Omental fat pad (tissue), 4 donors: Measurements from ENCODE around the gene FCGR3B. TPM values are rescaled to one million over a fixed set of nuclear protein-coding genes. Genes with fewer than 3 reads are reported as not detected.
"Not testable (repeated sequence)": the region's sequence is repeated elsewhere in the genome, so short reads cannot be mapped to it uniquely, and the experiment has no call there.

ENCODE experiments used
- ATAC-seq: fragments of 150-250 bp; one replicate; pipeline ENCODE4 v1.9.1; 2016; ENCODE audit warnings: mild to moderate bottlenecking, moderate library complexity; ENCODE audit not compliant: low FRiP score
- DNase-seq: peaks from one replicate; pipeline ENCODE4 v3.0.0-alpha.2; 2019; ENCODE audit warnings: low spot score
- total RNA-seq, 4 donors: library from RNA; depleted of rRNA; stranded (reverse); fragments of >200 nt; gene quantifications; one replicate each; pipeline ENCODE4 v1.1.0, GENCODE V29; 2016

Gene FCGR3B
- total RNA-seq, 4 donors from 2014 or later: 3.7 to 31.4 (median 5.9) TPM

- not testable (repeated sequence) for ATAC-seq, DNase-seq
These were observed 10.6 kb downstream of the FCGR3B start for GRCh38 chr1:161620399-161620798.

DNA sequence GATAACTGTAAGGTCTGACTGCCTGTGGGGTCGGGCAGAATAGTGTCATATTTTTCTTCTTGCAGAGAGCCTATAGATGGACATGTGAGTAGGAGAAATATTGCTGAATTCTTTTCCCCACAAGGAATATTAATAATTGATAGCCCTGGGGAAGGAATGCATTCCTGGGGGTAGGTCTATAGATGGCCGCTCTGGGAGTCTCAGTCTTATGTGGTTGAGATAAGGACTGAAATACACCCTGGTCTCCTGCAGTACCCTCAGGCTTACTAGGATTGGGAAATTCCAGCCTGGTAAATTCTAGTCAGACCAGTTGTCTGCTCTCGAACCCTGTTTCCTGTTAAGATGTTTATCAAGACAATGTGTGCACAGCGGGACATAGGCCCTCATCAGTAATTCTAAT is 12.5 kb downstream of the FCGR3B start:
- DNase-seq: not testable (repeated sequence)

DNA sequence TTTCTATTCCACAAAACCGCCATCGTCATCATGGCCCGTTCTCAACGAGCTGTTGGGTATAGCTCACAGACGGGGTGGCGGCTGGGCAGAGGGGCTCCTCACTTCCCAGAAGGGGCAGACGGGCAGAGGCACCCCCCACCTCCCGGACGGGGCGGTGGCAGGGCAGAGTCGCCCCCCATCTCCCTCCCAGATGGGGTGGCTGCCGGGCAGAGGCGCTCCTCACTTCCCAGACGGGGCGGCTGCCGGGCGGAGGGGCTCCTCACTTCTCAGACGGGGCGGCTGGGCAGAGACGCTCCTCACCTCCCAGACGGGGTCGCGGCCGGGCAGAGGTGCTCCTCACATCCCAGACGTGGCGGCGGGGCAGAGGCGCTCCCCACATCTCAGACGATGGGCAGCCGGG is 14.6 kb downstream of the FCGR3B start:
- not testable (repeated sequence) for DNase-seq, ATAC-seq

More for the DNA sequence above, 12.5 kb downstream of the FCGR3B start:
- ATAC-seq: not testable (repeated sequence)

- DNase-seq, ATAC-seq: not testable (repeated sequence)
These were observed 17.8 kb downstream of the FCGR3B start for GRCh38 chr1:161613142-161613514.

DNA sequence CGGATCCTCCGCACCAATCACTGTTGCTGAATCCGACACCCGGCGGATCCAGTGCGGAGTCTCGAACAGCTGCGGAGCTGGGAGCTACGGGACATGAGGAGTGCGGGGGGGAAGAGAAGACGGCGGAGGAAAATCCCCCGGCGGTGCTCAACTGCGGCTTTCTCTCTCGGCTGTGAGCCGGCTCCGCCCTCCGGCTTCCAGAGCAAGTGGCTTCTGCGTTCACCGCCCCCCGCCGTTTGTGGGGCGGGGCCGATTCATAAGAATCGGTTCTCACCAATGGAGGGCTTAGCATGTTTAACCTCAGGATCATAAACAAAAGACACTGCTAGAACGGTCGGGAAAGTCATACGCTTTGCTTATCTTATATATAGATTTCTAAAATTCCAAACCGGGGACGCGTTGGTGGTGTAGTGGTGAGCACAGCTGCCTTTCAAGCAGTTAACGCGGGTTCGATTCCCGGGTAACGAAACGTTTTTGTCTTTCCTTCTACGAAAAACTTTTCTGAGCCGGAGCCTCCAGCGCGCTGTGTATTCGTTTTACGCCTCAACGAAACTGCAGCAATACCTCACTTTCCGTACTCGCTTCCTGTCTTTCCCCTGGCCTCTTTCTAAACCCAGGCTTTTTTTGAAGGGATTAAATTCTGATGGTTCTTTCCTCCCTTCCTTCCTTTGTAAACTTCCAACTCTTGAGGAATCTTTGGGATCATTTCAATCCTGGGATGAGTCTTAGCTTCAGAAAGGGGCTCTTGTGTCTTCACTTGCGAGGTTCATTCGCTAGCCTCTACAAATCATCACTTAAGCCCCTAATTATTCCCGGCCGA is 18.4 kb downstream of the FCGR3B start:
- DNase-seq: peak; percentile 63
- ATAC-seq: peak; percentile 98

- DNase-seq, ATAC-seq: not testable (repeated sequence)
These were observed 19.1 kb downstream of the FCGR3B start for GRCh38 chr1:161611866-161612321.

GRCh38 chr1:161610198-161610597 is 20.8 kb downstream of the FCGR3B start:
- not testable (repeated sequence) for ATAC-seq, DNase-seq

DNA sequence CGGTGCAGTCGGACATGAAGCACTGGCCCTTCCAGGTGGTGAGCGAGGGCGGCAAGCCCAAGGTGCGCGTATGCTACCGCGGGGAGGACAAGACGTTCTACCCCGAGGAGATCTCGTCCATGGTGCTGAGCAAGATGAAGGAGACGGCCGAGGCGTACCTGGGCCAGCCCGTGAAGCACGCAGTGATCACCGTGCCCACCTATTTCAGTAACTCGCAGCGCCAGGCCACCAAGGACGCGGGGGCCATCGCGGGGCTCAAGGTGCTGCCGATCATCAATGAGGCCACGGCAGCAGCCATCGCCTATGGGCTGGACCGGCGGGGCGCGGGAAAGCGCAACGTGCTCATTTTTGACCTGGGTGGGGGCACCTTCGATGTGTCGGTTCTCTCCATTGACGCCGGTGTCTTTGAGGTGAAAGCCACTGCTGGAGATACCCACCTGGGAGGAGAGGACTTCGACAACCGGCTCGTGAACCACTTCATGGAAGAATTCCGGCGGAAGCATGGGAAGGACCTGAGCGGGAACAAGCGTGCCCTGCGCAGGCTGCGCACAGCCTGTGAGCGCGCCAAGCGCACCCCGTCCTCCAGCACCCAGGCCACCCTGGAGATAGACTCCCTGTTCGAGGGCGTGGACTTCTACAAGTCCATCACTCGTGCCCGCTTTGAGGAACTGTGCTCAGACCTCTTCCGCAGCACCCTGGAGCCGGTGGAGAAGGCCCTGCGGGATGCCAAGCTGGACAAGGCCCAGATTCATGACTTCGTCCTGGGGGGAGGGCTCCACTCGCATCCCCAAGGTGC is 24.2 kb downstream of the FCGR3B start:
- ATAC-seq, DNase-seq: not testable (repeated sequence)

- DNase-seq (peak; percentile 29), ATAC-seq (peak; percentile 94)
These were observed 25.0 kb downstream of the FCGR3B start for GRCh38 chr1:161605762-161606540.

DNA sequence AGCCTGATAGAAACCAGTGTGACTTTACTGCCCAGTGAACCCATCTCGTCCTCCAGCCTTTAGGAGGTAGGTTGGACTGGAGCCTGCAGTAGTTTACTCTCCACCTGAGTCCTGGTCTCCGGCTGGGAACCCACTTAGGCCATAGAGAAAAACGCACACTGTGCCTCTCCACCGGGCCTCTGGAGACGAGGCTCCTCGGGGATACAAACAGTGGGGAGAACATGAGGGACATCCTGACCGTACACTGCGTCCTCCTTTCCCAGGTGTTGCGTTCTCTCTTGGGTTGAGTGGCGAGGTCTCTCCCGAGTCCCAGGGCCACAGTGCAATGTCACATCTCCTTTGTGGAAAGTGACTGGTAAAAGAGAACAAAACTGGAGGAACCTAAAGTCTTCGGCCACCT is 26.0 kb downstream of the FCGR3B start:
- not testable (repeated sequence) for DNase-seq, ATAC-seq

GRCh38 chr1:161597077-161597476 is 33.9 kb downstream of the FCGR3B start:
- ATAC-seq, DNase-seq: not testable (repeated sequence)

DNA sequence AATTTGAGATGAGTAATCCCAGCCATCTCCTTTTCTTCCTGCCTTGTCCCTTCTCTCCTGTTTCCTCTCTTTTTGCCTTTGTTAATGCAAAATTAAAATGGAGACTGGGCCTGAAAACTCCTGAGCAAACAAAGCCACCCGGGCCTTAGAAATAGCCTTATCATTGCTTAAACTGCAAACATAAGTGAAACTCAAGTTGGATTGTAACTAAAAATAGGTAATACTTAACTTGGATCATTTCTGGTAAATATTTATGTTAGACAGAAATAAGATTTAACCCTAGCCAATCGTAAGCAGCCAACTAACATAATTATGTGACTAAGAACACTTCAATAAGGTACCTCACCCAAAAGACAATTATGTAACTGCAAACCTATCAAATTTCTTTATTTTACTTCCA is 35.4 kb downstream of the FCGR3B start:
- not testable (repeated sequence) for DNase-seq, ATAC-seq

- not testable (repeated sequence) for DNase-seq
- ATAC-seq: peak; percentile 8
These were observed 35.8 kb downstream of the FCGR3B start for GRCh38 chr1:161595173-161595572.

DNA sequence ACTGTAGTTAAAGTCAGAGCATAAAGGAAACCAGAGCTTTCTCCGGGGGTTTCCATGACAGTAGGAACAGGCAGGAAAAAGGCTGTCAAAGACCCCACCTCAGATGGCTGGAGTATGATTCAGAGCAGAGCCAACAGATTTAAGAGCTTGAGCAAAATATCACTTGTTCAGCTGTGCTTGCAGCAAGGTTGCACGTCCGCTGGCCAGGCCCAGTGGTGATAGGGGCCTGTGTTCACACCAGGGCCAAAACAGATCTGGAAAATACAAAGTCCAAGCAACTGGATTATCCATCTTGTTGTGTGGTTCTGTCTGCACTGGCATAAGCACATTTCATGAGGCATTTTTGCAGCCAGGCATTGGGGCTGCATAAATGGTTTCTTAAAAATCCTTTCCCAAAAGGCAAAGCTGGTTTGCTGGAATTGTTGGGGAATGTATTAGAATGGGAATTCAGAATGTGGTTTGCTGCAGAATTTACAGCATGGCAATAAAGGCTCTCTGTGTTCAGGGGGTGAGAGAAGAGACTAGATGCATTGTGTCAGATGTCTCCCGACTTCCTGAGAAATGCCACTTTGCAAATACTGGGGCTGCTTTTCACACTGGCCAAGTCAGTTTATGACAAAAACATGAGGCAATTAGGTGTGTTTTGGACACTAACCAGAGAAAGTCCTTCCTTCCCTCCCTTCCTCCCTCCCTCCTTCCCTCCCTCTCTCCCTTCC is 36.5 kb downstream of the FCGR3B start:
- DNase-seq: not testable (repeated sequence)

DNA sequence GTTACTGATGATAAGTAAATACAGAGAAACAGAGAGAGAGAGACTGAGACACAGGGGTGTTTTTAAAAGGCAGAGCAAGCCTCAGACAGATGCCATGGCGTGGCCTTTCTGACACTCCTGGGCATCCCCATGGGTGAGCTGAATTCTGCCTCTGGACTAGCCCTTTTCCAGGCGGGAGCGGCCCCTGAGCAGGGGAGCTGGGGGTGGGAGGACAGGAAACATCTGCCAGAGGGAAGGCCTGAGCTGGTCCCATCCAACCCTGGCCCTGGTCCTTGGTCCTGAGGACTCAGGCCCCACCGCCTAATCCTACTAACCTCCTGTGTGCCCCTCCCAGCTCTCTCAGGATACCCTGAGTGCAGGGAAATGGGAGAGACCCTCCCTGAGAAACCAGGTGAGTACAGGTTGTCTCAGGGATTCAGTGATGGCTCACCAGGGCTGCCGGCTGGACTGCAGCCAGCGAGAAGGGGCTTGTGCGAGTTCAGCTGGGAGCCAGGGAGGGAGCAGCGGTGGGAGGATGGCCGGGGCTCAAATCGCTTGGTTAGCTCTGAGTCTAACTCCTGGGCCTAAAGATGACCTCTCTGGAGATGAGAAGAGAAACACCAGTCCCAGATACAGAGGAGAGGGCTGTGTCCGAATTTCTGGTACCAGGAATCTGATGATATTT is 37.8 kb downstream of the FCGR3B start:
- ATAC-seq, DNase-seq: not testable (repeated sequence)

More for the DNA sequence above, 36.5 kb downstream of the FCGR3B start:
- not testable (repeated sequence) for ATAC-seq

- not testable (repeated sequence) for ATAC-seq, DNase-seq
These were observed 38.4 kb downstream of the FCGR3B start for GRCh38 chr1:161592586-161592985.

DNA sequence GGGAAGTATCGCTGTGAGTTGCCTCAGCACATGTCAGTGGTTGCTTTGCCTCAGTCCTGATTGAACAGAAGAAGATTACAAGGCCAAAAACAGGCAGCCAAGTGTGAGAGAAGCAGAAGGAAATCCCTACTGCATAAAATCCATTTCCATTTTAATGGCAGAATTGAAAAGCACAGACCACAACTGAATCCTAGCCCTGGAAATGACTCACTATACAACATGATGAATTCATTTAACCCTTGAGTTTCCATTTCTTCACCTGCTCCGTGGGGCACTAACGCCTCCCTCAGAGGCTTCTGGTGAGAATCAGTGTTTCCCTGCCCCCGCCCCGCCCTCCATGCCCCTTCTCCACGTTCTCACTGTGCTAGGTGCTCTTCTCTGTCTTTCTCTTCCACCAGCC is 41.1 kb downstream of the FCGR3B start:
- DNase-seq, ATAC-seq: not testable (repeated sequence)

DNA sequence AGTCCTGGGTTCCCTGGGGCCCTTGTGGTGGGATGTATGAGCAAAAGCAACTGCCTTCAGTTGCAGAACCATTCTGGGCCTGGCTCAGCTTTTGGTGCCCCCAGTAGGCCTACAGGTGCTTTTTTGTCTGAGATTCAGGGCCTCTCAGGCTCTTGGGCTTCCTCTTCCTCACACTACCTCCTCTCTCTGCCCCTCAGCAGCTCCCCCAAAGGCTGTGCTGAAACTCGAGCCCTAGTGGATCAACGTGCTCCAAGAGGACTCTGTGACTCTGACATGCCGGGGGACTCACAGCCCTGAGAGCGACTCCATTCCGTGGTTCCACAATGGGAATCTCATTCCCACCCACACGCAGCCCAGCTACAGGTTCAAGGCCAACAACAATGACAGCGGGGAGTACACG is 41.6 kb downstream of the FCGR3B start:
- DNase-seq: not testable (repeated sequence)

More for the DNA sequence above, 41.6 kb downstream of the FCGR3B start:
- ATAC-seq: not testable (repeated sequence)
